Osteoblast (primary cell): Measurements from ENCODE around the gene MIR17HG. TPM values are rescaled to one million over a fixed set of nuclear protein-coding genes. Genes with fewer than 3 reads are reported as not detected.
"Not testable (repeated sequence)": the region's sequence is repeated elsewhere in the genome, so short reads cannot be mapped to it uniquely, and the experiment has no call there.

Experiments
- DNase-seq: peaks from one replicate; pipeline ENCODE4 v3.0.0; 2011; ENCODE audit warnings: low spot score, mixed read lengths; ENCODE audit not compliant: insufficient read length; ENCODE audit errors: missing footprints
- H2AFZ ChIP-seq: 2 replicates; pipeline ENCODE4 v1.6.0; 2011; ENCODE audit warnings: mild to moderate bottlenecking, low read length
- H3K27ac ChIP-seq: 2 replicates; pipeline ENCODE4 v1.5.1; 2011; ENCODE audit warnings: mild to moderate bottlenecking, low read depth, low read length, moderate library complexity
- H3K27me3 ChIP-seq: 2 replicates; pipeline ENCODE4 v1.6.0; 2012; ENCODE audit warnings: mild to moderate bottlenecking, control low read depth, inconsistent platforms, low read length, moderate library complexity; ENCODE audit not compliant: insufficient read depth
- H3K36me3 ChIP-seq: 2 replicates; pipeline ENCODE4 v1.5.1; 2011; ENCODE audit warnings: mild to moderate bottlenecking, low read length, control low read depth, moderate library complexity; ENCODE audit not compliant: insufficient read depth
- H3K4me1 ChIP-seq: 2 replicates; pipeline ENCODE4 v1.5.1; 2011; ENCODE audit warnings: mild to moderate bottlenecking, low read length, control low read depth, moderate library complexity; ENCODE audit not compliant: insufficient read depth
- H3K4me2 ChIP-seq: 2 replicates; pipeline ENCODE4 v1.6.0; 2011; ENCODE audit warnings: mild to moderate bottlenecking, low read length; ENCODE audit not compliant: insufficient read depth
- H3K4me3 ChIP-seq: fragments of 200-600 bp; sonication (generic); 3 replicates; pipeline ENCODE4 v1.5.1; 2012; ENCODE audit warnings: mild to moderate bottlenecking, low read length, inconsistent platforms; ENCODE audit not compliant: insufficient read depth
- H3K79me2 ChIP-seq: 2 replicates; pipeline ENCODE4 v1.6.0; 2012; ENCODE audit warnings: mild to moderate bottlenecking, low read length, control low read depth, inconsistent platforms; ENCODE audit not compliant: insufficient read depth
- H3K9me3 ChIP-seq: 2 replicates; pipeline ENCODE4 v1.5.1; 2011; ENCODE audit warnings: low read depth, low read length, control low read depth
- H4K20me1 ChIP-seq: 2 replicates; pipeline ENCODE4 v1.6.0; 2012; ENCODE audit warnings: mild to moderate bottlenecking, low read length, control low read depth; ENCODE audit not compliant: insufficient read depth
- CTCF ChIP-seq: IDR thresholded peaks from 2 replicates; pipeline ENCODE4 v1.5.1; 2011; ENCODE audit warnings: mild to moderate bottlenecking, low read depth, low read length, moderate library complexity; ENCODE audit errors: extremely low read depth
- total RNA-seq: library from RNA; depleted of rRNA; stranded (reverse); fragments of >200 nt; gene quantifications from 2 replicates; pipeline ENCODE4 v1.2.3, GENCODE V29; 2012

Gene MIR17HG
- total RNA-seq, 1 donor: 4.0 TPM

- Histone ChIP-seq H3K4me3 (no peak overlapping the region), H3K4me1 (no peaks in the 10 kb centered on the region), H2AFZ (no peak overlapping the region), H3K36me3 (no peaks in the 10 kb centered on the region), H3K27me3 (no peaks in the 10 kb centered on the region), H3K27ac (no peak overlapping the region), H3K9me3 (no peaks in the 10 kb centered on the region), H3K79me2 (no peaks in the 10 kb centered on the region), H3K4me2 (no peak overlapping the region), H4K20me1 (no peaks in the 10 kb centered on the region)
- no peak for TF ChIP-seq CTCF
- DNase-seq: no peak
Observed at GRCh38 chr13:91314888-91315287, 32.6 kb upstream of the MIR17HG start.

GRCh38 chr13:91318886-91319285 is 28.6 kb upstream of the MIR17HG start:
- Histone ChIP-seq H2AFZ (no peak overlapping the region), H3K27me3 (no peaks in the 10 kb centered on the region), H3K4me2 (no peak overlapping the region), H3K27ac (no peak overlapping the region), H3K36me3 (no peaks in the 10 kb centered on the region), H3K9me3 (no peaks in the 10 kb centered on the region), H3K4me1 (no peaks in the 10 kb centered on the region), H3K79me2 (no peaks in the 10 kb centered on the region), H4K20me1 (no peaks in the 10 kb centered on the region), H3K4me3 (no peak overlapping the region)
- no peak for TF ChIP-seq CTCF
- DNase-seq: no peak

- no peak overlapping the region for H3K4me3 ChIP-seq
- no peaks in the 10 kb centered on the region for H3K9me3 ChIP-seq
- no peaks in the 10 kb centered on the region for H3K79me2 ChIP-seq
- no peak overlapping the region for H3K4me2 ChIP-seq
- no peak overlapping the region for H2AFZ ChIP-seq
- DNase-seq: no peak
- TF ChIP-seq CTCF: no peak
- H3K36me3 ChIP-seq: no peaks in the 10 kb centered on the region
- H3K27me3 ChIP-seq: no peaks in the 10 kb centered on the region
- H4K20me1 ChIP-seq: no peaks in the 10 kb centered on the region
- no peaks in the 10 kb centered on the region for H3K4me1 ChIP-seq
- H3K27ac ChIP-seq: no peak overlapping the region
Observed at GRCh38 chr13:91319996-91320395, 27.5 kb upstream of the MIR17HG start.

GRCh38 chr13:91320990-91321389 is 26.5 kb upstream of the MIR17HG start:
- H3K4me2 ChIP-seq, H3K27me3 ChIP-seq, H2AFZ ChIP-seq, H4K20me1 ChIP-seq, H3K4me1 ChIP-seq, H3K36me3 ChIP-seq, H3K27ac ChIP-seq, H3K4me3 ChIP-seq, H3K79me2 ChIP-seq, H3K9me3 ChIP-seq, DNase-seq: not testable (repeated sequence)
